Activated CD8-positive, alpha-beta memory T cell treated with anti-CD3 and anti-CD28 coated beads, Interleukin-2, amount 50 U/mL, for 24 hours (primary cell): ENCODE measurements around the gene OR2T1.
"Not testable (repeated sequence)": the region's sequence is repeated elsewhere in the genome, so short reads cannot be mapped to it uniquely, and the experiment has no call there.

Experiments used
- DNase-seq: peaks from one replicate; pipeline ENCODE4 v3.0.0-alpha.2; 2020; ENCODE audit errors: extremely low read depth

OR2T1 gene, protein sequence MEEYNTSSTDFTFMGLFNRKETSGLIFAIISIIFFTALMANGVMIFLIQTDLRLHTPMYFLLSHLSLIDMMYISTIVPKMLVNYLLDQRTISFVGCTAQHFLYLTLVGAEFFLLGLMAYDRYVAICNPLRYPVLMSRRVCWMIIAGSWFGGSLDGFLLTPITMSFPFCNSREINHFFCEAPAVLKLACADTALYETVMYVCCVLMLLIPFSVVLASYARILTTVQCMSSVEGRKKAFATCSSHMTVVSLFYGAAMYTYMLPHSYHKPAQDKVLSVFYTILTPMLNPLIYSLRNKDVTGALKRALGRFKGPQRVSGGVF

DNA sequence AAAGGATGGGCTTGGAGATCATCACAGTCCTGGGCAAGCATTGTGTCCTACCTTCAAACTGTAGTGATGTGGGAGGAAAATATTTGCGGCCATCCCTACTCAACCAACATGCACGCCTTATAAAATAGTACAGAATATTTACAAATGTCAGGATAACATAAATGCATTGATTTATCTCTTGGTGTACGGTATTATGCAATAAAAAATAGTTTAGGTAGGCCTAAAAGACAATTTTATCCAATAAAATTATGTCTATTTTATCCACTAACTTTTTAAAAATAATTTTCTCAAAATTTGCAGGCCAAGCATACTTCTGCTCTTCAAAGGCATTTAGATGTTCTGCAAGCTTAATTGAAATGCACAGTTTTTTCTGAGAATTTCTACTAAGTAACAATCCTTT lies at the start of gene OR2T1:
TSS of gene OR2T1 (plus strand) at position 301 of the 400 bp plus-strand sequence. CDS start 3,100 bp downstream, outside the sequence.
- no peak for DNase-seq

DNA sequence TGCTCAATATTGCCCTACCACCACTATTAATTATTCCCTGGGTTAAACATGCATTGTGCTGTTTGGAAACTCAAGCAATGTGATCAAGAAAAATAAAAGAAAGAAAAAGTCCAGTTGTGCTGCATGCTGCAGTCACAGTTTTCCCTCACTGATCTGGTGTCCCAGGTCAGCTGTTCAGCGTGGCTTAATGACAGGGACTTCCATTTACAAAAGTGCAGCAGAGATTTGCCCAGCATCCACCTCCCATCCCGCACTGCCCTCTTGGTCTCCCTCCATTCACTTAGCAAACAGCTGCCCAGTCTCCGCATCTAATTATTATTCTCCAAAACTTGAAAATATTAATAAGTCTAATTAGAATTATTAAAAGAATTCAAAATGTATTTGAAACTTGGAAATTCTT lies 43.4 kb upstream of the OR2T1 start:
- no peak for DNase-seq

DNA sequence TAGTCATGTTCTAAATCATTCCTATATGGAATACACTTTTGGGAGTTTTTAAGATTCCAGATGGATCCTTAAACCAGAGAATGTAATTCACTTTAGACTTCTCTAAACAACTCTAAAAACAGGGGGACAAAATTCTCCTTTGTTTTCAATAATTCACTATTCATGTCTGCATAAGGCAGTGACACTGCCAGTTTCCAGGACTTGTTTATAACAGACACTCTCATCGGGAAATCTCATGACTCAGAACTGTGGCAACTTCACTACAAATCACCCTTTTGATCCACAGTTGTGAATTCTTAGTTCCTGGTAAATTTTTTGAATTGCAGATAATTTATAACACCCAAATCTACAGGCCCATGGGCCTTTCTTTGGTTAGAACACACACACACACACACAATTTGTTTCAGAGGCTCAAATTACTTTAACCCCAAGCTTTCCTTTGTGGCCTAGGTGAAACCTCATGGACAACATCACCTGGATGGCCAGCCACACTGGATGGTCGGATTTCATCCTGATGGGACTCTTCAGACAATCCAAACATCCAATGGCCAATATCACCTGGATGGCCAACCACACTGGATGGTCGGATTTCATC lies 41.6 kb upstream of the OR2T1 start, which contains the start of gene OR2T4:
TSS of gene OR2T4 (plus strand) at position 545 of the 595 bp plus-strand sequence. CDS start at position 545, 0 bp downstream.
- no peak for DNase-seq

DNA sequence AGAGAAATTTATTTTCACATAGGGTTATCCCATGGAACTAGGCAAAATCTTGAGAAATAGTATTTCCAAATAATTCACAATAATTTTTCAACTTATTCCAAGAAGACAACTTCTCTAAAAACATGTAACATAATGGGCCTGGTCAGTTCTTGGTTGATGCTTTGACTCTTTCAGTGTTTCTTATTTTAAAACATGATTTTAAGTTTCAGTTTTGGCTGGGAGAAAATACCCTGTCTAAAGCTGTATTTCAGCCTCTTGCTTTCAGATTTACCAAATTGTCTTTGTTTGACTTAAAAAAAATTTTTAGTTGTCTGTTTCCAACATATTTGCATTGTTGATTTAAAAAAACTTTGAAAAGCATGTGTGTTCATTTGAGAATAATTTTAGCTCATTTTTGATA lies 36.2 kb upstream of the OR2T1 start:
- no peak for DNase-seq

DNA sequence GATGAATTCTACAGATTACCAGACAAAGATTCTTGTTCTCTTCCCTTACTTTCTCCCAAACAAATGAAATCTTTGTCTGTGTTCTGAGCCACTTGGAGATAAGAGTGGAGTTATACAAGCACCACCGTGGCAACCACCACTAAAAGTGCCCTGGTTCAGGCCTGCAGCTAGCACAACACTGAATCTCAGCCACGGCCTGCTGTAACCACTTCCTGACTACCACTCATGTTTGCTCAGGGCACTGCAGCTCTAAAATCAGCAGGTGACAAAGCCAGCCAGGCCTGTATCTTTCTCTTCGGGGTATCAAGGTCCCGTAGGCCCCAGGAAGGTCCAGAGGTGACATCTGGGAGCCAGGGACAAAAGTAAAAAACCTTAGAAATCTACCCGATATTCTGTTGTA lies 30.5 kb upstream of the OR2T1 start:
- DNase-seq: no peak

DNA sequence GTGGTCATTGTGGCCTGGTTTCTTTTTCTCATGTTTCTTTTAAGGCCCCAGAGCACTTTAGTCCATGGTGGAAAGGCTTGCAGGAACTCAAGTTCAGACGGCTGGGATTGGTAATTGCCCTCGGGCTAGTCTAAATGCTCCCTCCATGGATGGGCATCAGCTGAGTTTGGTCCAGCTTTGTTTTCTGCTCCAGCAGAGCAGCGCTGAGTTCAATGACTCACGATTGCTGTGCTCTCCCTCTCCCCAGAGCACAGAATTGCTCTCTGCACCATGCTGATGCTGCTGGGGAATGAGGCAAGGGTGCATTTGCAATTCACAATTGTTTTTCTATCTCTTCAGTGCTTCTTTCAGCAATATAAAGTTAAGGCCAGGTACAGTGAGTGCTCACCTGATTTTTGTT lies 29.1 kb upstream of the OR2T1 start:
- no peak for DNase-seq

DNA sequence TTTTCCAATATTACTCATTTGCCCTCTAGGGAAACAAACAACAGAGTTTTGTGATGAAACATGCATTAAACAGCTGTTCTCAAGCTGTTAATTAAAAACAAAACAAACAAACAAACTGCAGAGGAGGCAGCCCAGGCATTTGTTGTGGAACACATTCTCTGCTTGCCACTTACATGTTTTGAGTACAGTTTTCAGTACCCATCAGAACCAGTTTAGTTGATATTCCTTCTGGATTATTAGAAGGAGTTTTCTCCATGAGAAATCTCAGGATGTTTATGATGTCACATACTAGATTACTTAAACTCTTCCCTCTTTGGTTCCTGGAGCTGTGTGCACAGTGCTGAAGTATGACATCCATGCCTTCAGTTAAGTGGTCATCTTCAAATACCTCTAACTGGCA lies 27.4 kb upstream of the OR2T1 start, which contains the start of gene OR2T6:
TSS of gene OR2T6 (plus strand) at position 301 of the 400 bp plus-strand sequence. CDS start 11,863 bp downstream, outside the sequence.
- no peak for DNase-seq

DNA sequence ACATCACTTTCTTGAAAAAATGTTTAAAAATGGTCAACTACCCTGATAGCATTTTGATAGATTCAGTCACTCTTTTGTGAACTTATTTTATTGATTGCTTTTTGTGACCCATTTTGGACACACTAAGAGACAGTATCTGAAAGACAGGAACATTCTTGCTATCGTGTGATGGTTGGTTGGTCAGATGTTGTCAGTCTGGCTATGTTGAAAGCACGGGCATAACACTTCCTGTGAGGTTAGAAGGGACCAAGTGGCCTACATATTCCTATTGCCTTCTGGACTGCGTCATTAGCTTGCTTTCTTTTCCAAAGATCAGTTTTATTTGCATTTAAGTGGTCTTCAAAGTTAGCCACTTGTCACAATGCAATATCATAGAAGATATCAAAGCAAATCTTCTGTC lies 25.9 kb upstream of the OR2T1 start:
- no peak for DNase-seq

DNA sequence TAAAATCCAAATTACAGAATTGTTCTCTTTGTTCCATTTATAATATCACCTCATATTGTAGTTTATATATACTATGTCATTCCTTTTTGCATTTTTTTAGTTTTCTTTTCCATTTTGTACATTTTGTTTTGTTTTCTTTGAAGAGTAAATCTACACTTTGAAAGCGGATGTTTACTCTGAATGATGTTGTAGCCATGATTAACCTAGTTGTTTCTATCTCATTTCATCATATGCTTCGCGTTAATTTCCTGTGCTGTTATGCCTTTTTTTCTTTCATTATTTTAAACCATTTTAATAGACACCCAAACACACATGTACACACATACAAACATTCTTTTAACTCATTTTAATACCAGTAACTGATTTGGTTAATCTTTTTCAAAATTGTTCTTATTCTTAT lies 22.0 kb upstream of the OR2T1 start:
- DNase-seq: no peak

DNA sequence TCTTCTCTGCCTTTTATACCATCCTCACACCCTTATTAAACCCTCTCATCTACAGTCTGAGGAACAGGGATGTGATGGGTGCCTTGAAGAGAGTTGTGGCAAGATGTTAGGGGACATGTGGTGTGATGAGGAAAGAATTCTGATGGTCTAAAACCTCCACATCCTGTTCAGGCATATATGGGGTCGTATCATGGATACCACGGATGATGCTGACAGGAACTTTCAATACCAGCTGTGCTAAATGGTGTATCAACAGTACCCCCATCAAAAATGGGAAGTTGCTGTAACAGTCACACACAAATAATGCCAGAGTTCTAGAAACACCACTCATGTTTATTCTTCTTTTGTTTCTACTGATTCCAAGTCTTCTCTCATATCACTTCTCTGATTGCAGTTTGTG lies 14.4 kb upstream of the OR2T1 start:
- DNase-seq: no peak

DNA sequence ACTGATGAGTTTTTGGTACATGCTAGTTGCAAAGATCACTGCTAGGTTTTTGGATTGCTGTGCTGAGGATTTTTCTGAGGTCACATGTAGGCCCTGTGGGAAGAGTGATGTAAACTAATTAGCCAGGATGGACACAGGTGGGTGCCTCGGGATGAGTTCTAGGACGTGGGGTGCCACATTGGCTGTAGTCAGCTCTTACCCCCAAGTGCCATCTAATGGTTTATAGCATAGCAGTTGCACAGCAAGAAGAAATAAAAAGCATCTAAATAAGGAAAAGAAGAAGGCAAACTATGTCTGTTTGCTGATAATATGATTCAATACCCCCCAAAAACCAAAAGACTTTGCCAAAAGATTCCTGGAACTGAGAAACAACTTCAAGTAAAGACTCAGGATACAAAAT lies 9.8 kb upstream of the OR2T1 start:
- no peak for DNase-seq

DNA sequence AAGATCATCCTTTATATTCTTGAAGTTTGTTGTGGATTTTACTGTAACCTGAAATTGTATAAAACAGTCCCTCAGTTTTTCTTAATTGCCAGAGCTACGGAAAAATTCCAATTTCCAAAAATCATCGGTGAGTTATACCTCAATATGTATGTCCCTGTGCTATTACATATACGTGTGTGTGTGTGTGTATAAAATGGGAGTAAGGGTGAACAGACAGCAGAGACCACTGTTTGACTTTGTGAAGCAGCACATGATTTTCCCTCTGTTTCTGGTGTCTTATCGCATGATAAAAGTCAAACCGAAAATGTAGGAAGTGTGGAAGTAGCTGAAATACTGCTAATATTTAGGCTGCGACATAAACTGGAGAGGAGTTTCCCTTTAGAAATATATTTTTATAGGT lies 1.2 kb downstream of the OR2T1 start:
- DNase-seq: no peak

DNA sequence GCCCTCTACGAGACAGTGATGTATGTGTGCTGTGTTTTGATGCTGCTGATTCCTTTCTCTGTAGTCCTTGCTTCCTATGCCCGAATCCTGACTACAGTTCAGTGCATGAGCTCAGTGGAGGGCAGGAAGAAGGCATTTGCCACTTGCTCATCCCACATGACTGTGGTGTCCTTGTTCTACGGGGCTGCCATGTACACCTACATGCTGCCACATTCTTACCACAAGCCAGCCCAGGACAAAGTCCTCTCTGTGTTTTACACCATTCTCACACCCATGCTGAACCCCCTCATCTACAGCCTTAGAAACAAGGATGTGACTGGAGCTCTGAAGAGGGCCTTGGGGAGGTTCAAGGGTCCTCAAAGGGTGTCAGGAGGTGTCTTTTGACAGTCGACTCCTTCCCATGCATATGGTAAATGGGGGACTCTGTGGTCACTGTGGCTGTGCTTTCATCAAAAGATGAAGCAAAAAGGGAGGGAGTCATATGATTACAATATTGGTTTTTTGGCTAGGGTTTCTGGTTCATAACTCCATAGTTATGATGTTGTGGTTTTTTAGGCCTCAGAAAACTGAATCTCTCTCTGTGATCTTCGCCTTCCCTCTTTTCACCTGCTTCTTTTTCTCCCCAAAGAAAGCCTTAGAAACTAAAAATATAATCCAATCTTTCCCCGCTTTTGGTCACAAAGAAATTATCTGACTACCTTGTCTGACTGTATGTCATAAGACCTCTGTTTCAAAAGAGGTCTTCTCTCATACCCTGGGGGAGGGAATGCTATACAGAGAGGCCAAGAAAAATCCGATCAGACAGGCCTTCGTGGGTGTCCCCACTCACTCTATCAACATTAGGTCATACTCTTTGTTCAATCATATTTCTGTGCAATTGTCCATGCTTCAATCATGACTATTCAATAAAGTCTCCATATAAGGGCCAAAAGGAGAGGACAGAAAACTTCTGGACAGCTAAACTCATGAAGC lies 4.2 kb downstream of the OR2T1 start:
- DNase-seq: no peak

DNA sequence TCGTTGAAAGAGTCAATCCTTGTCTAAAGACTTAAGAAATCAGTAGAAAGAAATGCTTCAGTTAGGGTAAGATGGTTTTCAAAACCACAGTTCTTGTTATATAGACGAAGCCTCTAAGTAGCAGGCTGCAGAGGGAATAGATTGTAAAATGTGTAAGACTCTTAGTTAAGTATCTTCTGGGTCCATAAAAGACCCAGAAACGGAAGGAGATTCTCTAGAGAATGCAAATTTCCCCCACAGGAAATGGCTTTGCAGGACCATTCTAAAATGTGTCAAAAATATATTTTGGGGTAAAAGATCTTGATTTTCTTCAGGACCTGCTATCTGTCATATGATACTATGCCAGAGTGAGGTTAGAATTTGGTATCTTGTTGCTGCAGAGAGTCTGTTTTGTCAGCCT lies 13.4 kb downstream of the OR2T1 start:
- no peak for DNase-seq

DNA sequence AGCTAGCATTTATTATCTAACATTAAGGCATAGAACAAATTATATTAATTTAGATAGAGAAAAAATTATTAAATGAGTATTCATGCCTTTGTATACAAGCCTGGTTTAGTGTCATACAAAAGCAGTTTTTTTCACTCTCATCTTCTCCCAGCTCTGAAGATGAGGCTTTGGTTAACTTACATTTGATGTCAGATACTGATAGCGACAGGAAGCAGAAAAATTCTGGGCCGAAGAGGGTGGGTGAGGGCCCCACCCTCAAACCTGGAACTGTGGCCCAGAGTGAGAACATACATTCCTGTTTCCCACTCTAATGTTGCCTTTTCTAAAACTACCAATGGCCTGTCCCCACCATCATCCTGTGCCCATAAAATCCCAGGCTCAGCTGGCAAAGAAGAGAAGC lies 15.0 kb downstream of the OR2T1 start:
- no peak for DNase-seq

DNA sequence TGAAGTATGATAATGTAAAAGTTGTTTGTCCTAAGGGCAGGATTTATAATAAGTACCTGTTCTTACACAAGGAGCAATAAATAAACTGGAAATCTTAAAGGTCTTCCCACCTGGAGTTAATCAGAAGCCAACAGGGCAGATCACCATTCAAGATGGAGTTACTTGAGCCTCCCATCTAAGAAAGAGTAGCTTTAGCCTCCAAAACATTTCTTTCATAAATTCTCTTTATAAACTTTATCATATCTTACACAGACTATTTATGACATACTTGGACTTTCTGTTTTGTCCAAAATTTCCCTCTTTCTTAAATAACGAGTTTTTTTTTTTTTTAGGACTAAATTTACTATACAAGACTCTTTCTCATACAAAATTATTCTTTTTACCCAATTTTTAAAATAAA lies 18.5 kb downstream of the OR2T1 start:
- no peak for DNase-seq

DNA sequence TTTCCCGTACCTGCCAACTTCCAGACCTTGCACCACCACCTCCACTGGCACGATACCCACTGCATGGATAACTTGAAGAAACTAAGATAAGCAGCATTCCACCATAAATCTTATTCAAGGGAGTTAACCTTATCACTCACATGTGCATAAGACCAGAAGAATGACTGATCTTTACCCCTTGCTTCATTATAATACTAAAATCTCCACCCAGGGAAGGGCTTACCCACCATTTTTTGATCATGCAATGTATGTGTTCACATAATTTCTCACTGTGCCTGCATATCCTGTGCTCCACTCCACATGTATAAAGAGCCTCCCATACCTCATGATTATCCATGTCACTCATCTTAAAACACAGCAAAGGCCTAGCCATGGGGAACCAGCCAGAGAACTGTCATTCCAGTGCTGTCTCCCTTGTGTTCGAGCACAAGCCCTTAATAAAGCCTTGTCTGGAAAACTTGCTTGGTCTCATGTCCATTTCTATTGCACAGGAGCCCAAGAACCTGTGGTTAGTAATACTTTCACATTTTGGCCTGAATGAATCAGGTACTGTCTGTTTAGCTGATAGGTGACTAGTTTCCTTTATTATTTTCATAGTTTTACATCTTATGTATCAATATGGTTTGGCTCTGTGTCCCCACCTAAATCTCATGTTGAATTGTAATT lies 24.8 kb downstream of the OR2T1 start:
- DNase-seq: not testable (repeated sequence)

DNA sequence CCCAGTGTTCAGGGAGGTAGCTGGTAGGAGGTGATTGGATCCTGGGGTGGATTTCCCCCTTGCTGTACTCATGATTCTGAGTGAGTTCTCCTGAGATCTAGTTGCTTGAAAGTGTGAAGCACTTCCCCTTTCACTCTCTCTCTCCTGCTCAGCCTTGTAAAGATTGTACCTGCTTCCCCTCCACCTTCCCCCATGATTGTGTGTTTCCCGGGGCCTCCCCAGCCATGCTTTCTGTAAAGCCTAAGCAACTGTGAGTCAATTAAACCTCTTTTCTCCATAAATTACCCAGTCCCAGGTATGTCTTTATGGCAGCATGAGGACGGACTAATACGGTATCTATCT lies 25.3 kb downstream of the OR2T1 start:
- not testable (repeated sequence) for DNase-seq

DNA sequence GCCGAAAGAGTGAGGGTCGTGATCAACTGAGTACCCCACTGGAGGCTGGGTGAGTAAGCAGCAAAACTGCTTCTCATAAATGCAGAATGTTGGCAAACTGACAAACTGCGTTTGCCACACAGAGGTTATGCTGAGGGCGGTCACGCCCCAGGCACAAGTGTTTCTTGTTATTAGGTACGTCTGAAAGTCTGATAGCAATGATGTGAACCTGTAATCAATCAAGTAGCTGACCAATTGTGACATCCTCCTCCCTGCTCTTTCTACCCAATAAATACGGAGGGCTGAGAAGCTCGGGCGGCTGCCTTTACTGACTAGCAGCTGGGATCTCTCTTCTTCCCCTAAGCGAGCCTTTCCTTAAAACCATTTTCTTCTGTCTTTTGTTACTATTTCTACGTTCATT lies 28.8 kb downstream of the OR2T1 start:
- DNase-seq: not testable (repeated sequence)

DNA sequence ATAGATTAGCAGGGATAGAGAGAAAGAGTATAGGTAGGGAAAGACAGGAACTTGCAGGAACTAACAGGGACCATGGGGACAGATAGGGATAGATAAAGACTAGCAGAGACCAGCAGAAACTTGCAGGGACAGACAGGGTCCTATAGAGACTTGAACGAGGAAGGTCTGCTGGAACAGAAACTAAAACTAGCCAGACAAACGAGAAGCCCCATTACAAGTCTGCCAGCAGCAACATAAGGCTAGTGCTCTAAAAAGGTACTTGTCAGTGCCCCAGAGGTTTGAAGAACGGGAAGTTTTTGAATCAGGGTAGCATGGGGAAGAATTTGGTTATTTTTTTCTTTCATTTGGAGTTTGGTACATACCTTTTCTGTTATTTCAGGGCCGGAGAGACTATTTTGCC lies 29.4 kb downstream of the OR2T1 start:
- DNase-seq: not testable (repeated sequence)

DNA sequence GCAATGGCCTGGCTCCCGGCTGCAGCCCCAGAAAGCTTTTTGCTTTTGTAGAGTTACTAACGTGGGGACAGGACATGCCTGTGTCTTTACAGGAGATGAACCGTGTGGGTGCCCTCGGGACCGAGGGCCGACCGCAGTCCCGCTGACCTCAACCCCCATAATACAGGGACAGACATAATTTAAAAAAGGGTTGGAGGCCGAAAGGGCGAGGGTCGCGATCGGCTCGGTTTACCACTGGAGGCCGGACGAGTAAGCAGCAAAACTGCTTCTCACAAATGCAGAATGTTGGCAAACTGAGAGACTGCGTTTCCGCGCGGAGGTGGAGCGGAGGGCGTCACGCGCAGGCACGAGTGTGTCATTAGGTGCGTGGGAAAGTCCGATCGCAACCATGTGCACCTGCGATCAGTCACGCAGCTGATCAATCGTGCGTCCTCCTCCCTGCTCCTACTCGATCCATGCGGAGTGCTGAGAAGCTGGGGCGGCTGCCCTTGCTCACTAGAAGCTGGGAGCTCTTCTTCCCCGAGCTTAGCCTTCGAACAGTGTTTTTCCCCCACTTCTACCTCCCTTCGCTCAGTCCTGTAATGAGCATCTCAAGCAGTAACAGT lies 31.1 kb downstream of the OR2T1 start:
- DNase-seq: not testable (repeated sequence)
